Chondrocyte (in vitro differentiated cells): ENCODE data around the gene DENND1B. TPM values are rescaled to one million over a fixed set of nuclear protein-coding genes. Genes with fewer than 3 reads are reported as not detected.
A peak's percentile ranks its signal among the peaks of the same experiment; 100 is the strongest.

ENCODE experiments used
- DNase-seq: peaks from one replicate; pipeline ENCODE4 v3.0.0; 2021; ENCODE audit warnings: mixed read lengths, low spot score
- H3K27ac Mint-ChIP-seq: one replicate; pipeline ENCODE4 v1.8.0; 2021; ENCODE audit warnings: mild to moderate bottlenecking, moderate library complexity, mixed read lengths; ENCODE audit not compliant: unreplicated experiment
- H3K27me3 Mint-ChIP-seq: 2 replicates; pipeline ENCODE4 v1.8.0; 2021; ENCODE audit warnings: low read depth, mixed read lengths
- H3K36me3 Mint-ChIP-seq: 2 replicates; pipeline ENCODE4 v1.8.0; 2021; ENCODE audit warnings: low read depth, mixed read lengths
- H3K4me1 Mint-ChIP-seq: 2 replicates; pipeline ENCODE4 v1.8.0; 2021; ENCODE audit warnings: low read depth, mild to moderate bottlenecking, mixed read lengths
- H3K4me3 Mint-ChIP-seq: one replicate; pipeline ENCODE4 v1.8.0; 2021; ENCODE audit warnings: mild to moderate bottlenecking, moderate library complexity, mixed read lengths; ENCODE audit not compliant: unreplicated experiment
- H3K9me3 Mint-ChIP-seq: 2 replicates; pipeline ENCODE4 v1.8.0; 2021; ENCODE audit warnings: low read depth, mixed read lengths
- CTCF ChIP-seq: fragments of 200-600 bp; sonication (generic); IDR thresholded peaks from 2 replicates; pipeline ENCODE4 v1.5.0; 2021; ENCODE audit warnings: antibody characterized with exemption, mild to moderate bottlenecking, moderate library complexity
- total RNA-seq: library from RNA; stranded (reverse); gene quantifications from 3 replicates; pipeline ENCODE4 v1.2.1, GENCODE V29; 2021

Gene DENND1B
- total RNA-seq, 1 donor from 2014 or later, result 10.9 TPM

- DNase-seq, result no peak
- H3K9me3 Mint-ChIP-seq, result no peaks in the 10 kb centered on the region
- H3K36me3 Mint-ChIP-seq, result no peaks in the 10 kb centered on the region
- no peaks in the 10 kb centered on the region for H3K27me3 Mint-ChIP-seq
- no peak overlapping the region for H3K27ac Mint-ChIP-seq
- TF ChIP-seq CTCF, result no peak
- H3K4me3 Mint-ChIP-seq, result no peak overlapping the region
- H3K4me1 Mint-ChIP-seq, result peaks cover 19% of the 10 kb centered on the region
Observed at GRCh38 chr1:197680311-197680710, 95.0 kb downstream of the DENND1B start.

GRCh38 chr1:197677752-197678295 lies 97.5 kb downstream of the DENND1B start:
- peaks cover 15% of the 10 kb centered on the region for H3K4me1 Mint-ChIP-seq
- H3K27me3 Mint-ChIP-seq, result no peaks in the 10 kb centered on the region
- DNase-seq, result no peak
- no peak for TF ChIP-seq CTCF
- no peaks in the 10 kb centered on the region for H3K36me3 Mint-ChIP-seq
- no peaks in the 10 kb centered on the region for H3K9me3 Mint-ChIP-seq
- no peak overlapping the region for H3K27ac Mint-ChIP-seq
- no peak overlapping the region for H3K4me3 Mint-ChIP-seq

- Mint-ChIP-seq H3K27me3 (no peaks in the 10 kb centered on the region), H3K4me3 (no peak overlapping the region), H3K36me3 (no peaks in the 10 kb centered on the region), H3K27ac (no peak overlapping the region), H3K4me1 (peaks cover 15% of the 10 kb centered on the region), H3K9me3 (no peaks in the 10 kb centered on the region)
- no peak for TF ChIP-seq CTCF
- DNase-seq, result no peak
Observed at GRCh38 chr1:197677313-197677712, 98.0 kb downstream of the DENND1B start.

- Mint-ChIP-seq H3K27me3 (no peaks in the 10 kb centered on the region), H3K4me3 (peak overlapping the region; percentile 52), H3K4me1 (peaks cover 23% of the 10 kb centered on the region), H3K9me3 (no peaks in the 10 kb centered on the region), H3K27ac (no peak overlapping the region), H3K36me3 (no peaks in the 10 kb centered on the region)
- DNase-seq, result no peak
- TF ChIP-seq CTCF, result no peak
Observed at GRCh38 chr1:197675583-197676208, 99.6 kb downstream of the DENND1B start.

GRCh38 chr1:197674286-197674685 lies 101.0 kb downstream of the DENND1B start:
- no peak for TF ChIP-seq CTCF
- Mint-ChIP-seq H3K9me3 (no peaks in the 10 kb centered on the region), H3K27me3 (no peaks in the 10 kb centered on the region), H3K4me1 (peaks cover 25% of the 10 kb centered on the region), H3K36me3 (no peaks in the 10 kb centered on the region), H3K27ac (no peak overlapping the region), H3K4me3 (no peak overlapping the region)
- DNase-seq, result no peak
